Measurements from ENCODE around the gene GPR162. TPM values are rescaled to one million over a fixed set of nuclear protein-coding genes. Genes with fewer than 3 reads are reported as not detected.

GPR162 gene
- total RNA-seq, 1 experiment from 2014 or later = 18.3 TPM

DNA sequence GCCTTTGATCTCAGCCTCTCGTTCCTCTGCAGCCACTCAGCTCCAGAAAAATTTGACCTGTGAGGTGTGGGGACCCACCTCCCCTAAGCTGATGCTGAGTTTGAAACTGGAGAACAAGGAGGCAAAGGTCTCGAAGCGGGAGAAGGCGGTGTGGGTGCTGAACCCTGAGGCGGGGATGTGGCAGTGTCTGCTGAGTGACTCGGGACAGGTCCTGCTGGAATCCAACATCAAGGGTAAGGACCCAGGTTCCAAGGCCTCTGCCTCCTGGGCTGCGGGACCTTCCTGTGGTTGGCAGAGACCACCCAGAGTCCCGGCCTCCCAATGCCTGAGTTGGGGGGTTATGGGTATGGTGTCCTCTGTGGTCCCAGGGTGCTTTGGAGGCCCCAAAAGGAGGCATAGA is 4.5 kb upstream of the GPR162 start:
- Histone ChIP-seq H3K36me3 (ENCODE audit: insufficient read depth, low read length, poor library complexity, severe bottlenecking) (no peaks in the 10 kb centered on the region), H3K27ac (ENCODE audit: low read depth, low read length, poor library complexity, severe bottlenecking) (no peak overlapping the region), H3K4me1 (ENCODE audit: insufficient read depth, low read length, poor library complexity, severe bottlenecking) (peaks cover 11% of the 10 kb centered on the region), H3K9me3 (ENCODE audit: low read depth, low read length, poor library complexity, severe bottlenecking) (no peaks in the 10 kb centered on the region), H3K27me3 (replicated peaks; ENCODE audit: insufficient read depth, low read depth, low read length, poor library complexity) (no peaks in the 10 kb centered on the region), H3K4me3 (ENCODE audit: low read depth, low read length, poor library complexity, severe bottlenecking) (no peak overlapping the region)
- BruUV-seq (replicated peaks) = no TSS peak
- ChIA-PET CTCF (no interaction called here), POLR2A (ENCODE audit: low non-redundant PET) (no interaction called here)
- intact Hi-C loops (cut with micrococcal nuclease; ENCODE audit: unreplicated experiment) = no loop called here
- no peak for TF ChIP-seq EZH2 (IDR thresholded peaks at IDR 0.05; ENCODE audit: borderline replicate concordance, low read depth, low read length, poor library complexity, severe bottlenecking)
- TF ChIP-seq, protein P1, sequence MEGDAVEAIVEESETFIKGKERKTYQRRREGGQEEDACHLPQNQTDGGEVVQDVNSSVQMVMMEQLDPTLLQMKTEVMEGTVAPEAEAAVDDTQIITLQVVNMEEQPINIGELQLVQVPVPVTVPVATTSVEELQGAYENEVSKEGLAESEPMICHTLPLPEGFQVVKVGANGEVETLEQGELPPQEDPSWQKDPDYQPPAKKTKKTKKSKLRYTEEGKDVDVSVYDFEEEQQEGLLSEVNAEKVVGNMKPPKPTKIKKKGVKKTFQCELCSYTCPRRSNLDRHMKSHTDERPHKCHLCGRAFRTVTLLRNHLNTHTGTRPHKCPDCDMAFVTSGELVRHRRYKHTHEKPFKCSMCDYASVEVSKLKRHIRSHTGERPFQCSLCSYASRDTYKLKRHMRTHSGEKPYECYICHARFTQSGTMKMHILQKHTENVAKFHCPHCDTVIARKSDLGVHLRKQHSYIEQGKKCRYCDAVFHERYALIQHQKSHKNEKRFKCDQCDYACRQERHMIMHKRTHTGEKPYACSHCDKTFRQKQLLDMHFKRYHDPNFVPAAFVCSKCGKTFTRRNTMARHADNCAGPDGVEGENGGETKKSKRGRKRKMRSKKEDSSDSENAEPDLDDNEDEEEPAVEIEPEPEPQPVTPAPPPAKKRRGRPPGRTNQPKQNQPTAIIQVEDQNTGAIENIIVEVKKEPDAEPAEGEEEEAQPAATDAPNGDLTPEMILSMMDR (conservative IDR thresholded peaks at IDR 0.05; ENCODE audit: low read depth, low read length) = no peak
- DNase-seq (ENCODE audit: low spot score) = no peak

GRCh38 chr12:6817662-6818157 is 3.9 kb upstream of the GPR162 start:
- no peak overlapping the region for H3K4me3 ChIP-seq (ENCODE audit: low read depth, low read length, poor library complexity, severe bottlenecking)
- ChIA-PET POLR2A (ENCODE audit: low non-redundant PET) (no interaction called here), CTCF (no interaction called here)
- peaks cover 17% of the 10 kb centered on the region for H3K4me1 ChIP-seq (ENCODE audit: insufficient read depth, low read length, poor library complexity, severe bottlenecking)
- intact Hi-C loops (cut with micrococcal nuclease; ENCODE audit: unreplicated experiment) = no loop called here
- H3K27ac ChIP-seq (ENCODE audit: low read depth, low read length, poor library complexity, severe bottlenecking) = no peak overlapping the region
- H3K9me3 ChIP-seq (ENCODE audit: low read depth, low read length, poor library complexity, severe bottlenecking) = no peaks in the 10 kb centered on the region
- no peaks in the 10 kb centered on the region for H3K27me3 ChIP-seq (replicated peaks; ENCODE audit: insufficient read depth, low read depth, low read length, poor library complexity)
- BruUV-seq (replicated peaks) = no TSS peak
- TF ChIP-seq, protein P1 (conservative IDR thresholded peaks at IDR 0.05; ENCODE audit: low read depth, low read length) = no peak
- no peak for TF ChIP-seq EZH2 (IDR thresholded peaks at IDR 0.05; ENCODE audit: borderline replicate concordance, low read depth, low read length, poor library complexity, severe bottlenecking)
- no peaks in the 10 kb centered on the region for H3K36me3 ChIP-seq (ENCODE audit: insufficient read depth, low read length, poor library complexity, severe bottlenecking)
- DNase-seq (ENCODE audit: low spot score) = no peak

GRCh38 chr12:6818222-6818621 is 3.4 kb upstream of the GPR162 start:
- H3K36me3 ChIP-seq (ENCODE audit: insufficient read depth, low read length, poor library complexity, severe bottlenecking) = no peaks in the 10 kb centered on the region
- H3K27me3 ChIP-seq (replicated peaks; ENCODE audit: insufficient read depth, low read depth, low read length, poor library complexity) = no peaks in the 10 kb centered on the region
- DNase-seq (ENCODE audit: low spot score) = no peak
- CTCF ChIA-PET = no interaction called here
- intact Hi-C loops (cut with micrococcal nuclease; ENCODE audit: unreplicated experiment) = no loop called here
- no TSS peak for BruUV-seq (replicated peaks)
- H3K4me3 ChIP-seq (ENCODE audit: low read depth, low read length, poor library complexity, severe bottlenecking) = no peak overlapping the region
- POLR2A ChIA-PET (ENCODE audit: low non-redundant PET) = no interaction called here
- peaks cover 22% of the 10 kb centered on the region for H3K4me1 ChIP-seq (ENCODE audit: insufficient read depth, low read length, poor library complexity, severe bottlenecking)
- H3K9me3 ChIP-seq (ENCODE audit: low read depth, low read length, poor library complexity, severe bottlenecking) = no peaks in the 10 kb centered on the region
- no peak overlapping the region for H3K27ac ChIP-seq (ENCODE audit: low read depth, low read length, poor library complexity, severe bottlenecking)
- TF ChIP-seq, protein P1 (conservative IDR thresholded peaks at IDR 0.05; ENCODE audit: low read depth, low read length) = no peak
- TF ChIP-seq EZH2 (IDR thresholded peaks at IDR 0.05; ENCODE audit: borderline replicate concordance, low read depth, low read length, poor library complexity, severe bottlenecking) = no peak

All from A673 (cell line).